HG02623 (cell line): ENCODE measurements around the gene ACOXL.
"Not testable (repeated sequence)": the region's sequence is repeated elsewhere in the genome, so short reads cannot be mapped to it uniquely, and the experiment has no call there.

Experiments used
- ATAC-seq: cut with Tn5 transposase; IDR thresholded peaks from one replicate; pipeline ENCODE4 v1.9.1; 2021; ENCODE audit warnings: moderate library complexity; ENCODE audit not compliant: unreplicated experiment

ACOXL gene

GRCh38 chr2:110959198-110959597 is 226.8 kb downstream of the ACOXL start:
- ATAC-seq = no peak

GRCh38 chr2:110960281-110960680 is 227.9 kb downstream of the ACOXL start:
- ATAC-seq = no peak

- ATAC-seq = no peak
Observed at GRCh38 chr2:110960954-110961353, 228.6 kb downstream of the ACOXL start.

GRCh38 chr2:110961643-110962042 is 229.3 kb downstream of the ACOXL start:
- not testable (repeated sequence) for ATAC-seq

GRCh38 chr2:110969696-110970095 is 237.3 kb downstream of the ACOXL start:
- no peak for ATAC-seq

- no peak for ATAC-seq
Observed at GRCh38 chr2:110970201-110970600, 237.8 kb downstream of the ACOXL start.

- no peak for ATAC-seq
Observed at GRCh38 chr2:110971811-110972210, 239.4 kb downstream of the ACOXL start.

GRCh38 chr2:110973262-110973661 is 240.9 kb downstream of the ACOXL start:
- no peak for ATAC-seq

- ATAC-seq = no peak
Observed at GRCh38 chr2:110977403-110977802, 245.0 kb downstream of the ACOXL start.

- no peak for ATAC-seq
Observed at GRCh38 chr2:110978148-110978547, 245.8 kb downstream of the ACOXL start.

- no peak for ATAC-seq
Observed at GRCh38 chr2:110978756-110979470, 246.5 kb downstream of the ACOXL start.

- ATAC-seq = no peak
Observed at GRCh38 chr2:110979471-110980338, 247.3 kb downstream of the ACOXL start.

GRCh38 chr2:110980339-110981062 is 248.1 kb downstream of the ACOXL start:
- no peak for ATAC-seq

GRCh38 chr2:110983133-110983532 is 250.8 kb downstream of the ACOXL start:
- ATAC-seq = no peak

GRCh38 chr2:110984694-110985490 is 252.5 kb downstream of the ACOXL start:
- ATAC-seq = no peak

- no peak for ATAC-seq
Observed at GRCh38 chr2:110990440-110990839, 258.1 kb downstream of the ACOXL start.

- ATAC-seq = no peak
Observed at GRCh38 chr2:110991911-110992310, 259.5 kb downstream of the ACOXL start.

GRCh38 chr2:110992886-110993285 is 260.5 kb downstream of the ACOXL start:
- no peak for ATAC-seq

GRCh38 chr2:110993557-110994231 is 261.3 kb downstream of the ACOXL start:
- ATAC-seq = no peak
